ENCODE data around the gene TTC9.

TTC9 gene

GRCh38 chr14:70638416-70638815 lies 3.3 kb upstream of the TTC9 start:
- Histone ChIP-seq H3K9me3 (ENCODE audit: severe bottlenecking) (peaks cover 15% of the 10 kb centered on the region), H3K4me3 (ENCODE audit: low read depth, low read length) (no peak overlapping the region), H3K36me3 (no peaks in the 10 kb centered on the region), H3K27me3 (ENCODE audit: insufficient read depth, low read depth, severe bottlenecking) (no peaks in the 10 kb centered on the region), H3K27ac (no peak overlapping the region)
- no peak for DNase-seq
- TF ChIP-seq CTCF (IDR thresholded peaks at IDR 0.05; ENCODE audit: low read depth, low read length): no peak

DNA sequence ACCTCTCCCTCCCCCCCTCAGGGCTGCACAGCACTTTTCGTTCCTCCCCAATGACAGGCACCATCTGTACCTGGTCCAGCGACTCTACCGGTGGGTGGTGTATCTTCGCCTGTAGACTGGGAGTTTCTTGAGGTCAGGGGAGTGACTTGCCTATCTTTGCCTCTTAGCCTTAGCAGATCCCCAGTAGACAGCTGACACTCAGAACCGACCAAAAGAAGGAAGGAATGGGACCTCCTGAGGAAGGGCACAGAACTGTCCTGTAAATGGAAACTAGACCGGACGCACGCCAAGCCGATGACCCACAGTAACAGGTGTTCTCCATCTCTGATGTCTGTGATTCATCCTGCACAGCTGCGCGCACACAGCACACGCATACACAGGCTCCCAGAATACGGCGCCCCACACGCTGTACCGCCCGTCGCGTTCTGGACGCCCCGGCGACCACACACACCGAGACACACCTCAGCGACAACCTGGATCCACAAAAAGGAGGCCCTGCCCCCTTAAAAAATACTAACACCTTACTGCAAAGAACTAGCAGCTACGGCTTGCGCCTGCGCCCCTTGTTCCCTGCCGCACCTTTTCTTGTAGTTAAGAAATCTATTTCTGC lies 673 bp upstream of the TTC9 start:
- Histone ChIP-seq H3K4me3 (ENCODE audit: low read depth, low read length) (peak overlapping the region; percentile 82), H3K27ac (peak overlapping the region; percentile 81), H3K36me3 (no peaks in the 10 kb centered on the region; the same call in 1 of the 2 replicates), H3K27me3 (ENCODE audit: insufficient read depth, low read depth, severe bottlenecking) (no peaks in the 10 kb centered on the region), H3K9me3 (ENCODE audit: severe bottlenecking) (peaks cover 5% of the 10 kb centered on the region)
- peak; percentile 70 for DNase-seq
- TF ChIP-seq CTCF (IDR thresholded peaks at IDR 0.05; ENCODE audit: low read depth, low read length): 0 out of 2 replicates have a peak, but pooled peaks have one; percentile 7

DNA sequence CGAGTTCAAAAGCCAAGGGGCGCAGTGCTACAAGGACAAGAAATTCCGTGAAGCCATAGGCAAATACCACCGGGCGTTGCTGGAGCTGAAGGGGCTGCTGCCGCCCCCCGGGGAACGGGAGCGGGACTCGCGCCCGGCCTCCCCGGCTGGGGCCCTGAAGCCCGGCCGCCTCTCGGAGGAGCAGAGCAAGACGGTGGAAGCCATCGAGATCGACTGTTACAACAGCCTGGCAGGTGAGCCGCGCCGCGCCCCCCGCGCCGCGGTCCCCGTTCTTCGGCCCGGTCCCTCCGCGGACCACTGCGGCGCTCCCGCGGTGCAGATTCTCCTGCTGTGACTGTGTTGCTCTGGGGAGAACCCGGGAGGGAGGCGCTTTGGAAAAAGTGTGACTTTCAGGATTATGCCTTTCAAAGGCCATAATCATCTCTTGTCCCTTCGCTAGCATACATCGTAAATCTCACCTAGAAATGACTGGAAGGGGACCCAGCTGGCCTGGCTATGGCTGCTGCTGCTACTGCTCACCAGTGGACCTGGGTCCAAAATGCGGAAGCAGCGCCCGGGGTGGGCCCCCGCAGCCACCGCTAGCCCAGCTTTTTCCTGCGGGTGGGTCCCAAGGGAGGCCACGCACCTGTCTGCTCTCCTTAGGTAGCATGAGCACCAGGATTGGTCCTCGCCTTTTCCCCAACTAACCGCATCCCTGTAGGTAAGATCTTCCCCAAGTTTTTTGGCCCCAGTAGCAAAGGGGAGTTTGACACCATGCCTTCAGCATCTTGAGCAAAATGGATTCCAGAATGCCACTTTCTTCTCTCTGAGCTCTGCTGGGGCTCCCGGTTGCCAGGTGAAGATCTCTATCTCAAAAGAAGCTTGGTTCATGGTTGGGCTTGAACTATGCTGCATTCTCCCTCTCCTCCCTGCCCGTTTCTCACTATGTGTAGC lies 853 bp downstream of the TTC9 start:
- Histone ChIP-seq H3K4me3 (ENCODE audit: low read depth, low read length) (peak overlapping the region; percentile 82), H3K27me3 (ENCODE audit: insufficient read depth, low read depth, severe bottlenecking) (no peaks in the 10 kb centered on the region), H3K27ac (peak overlapping the region; percentile 66), H3K9me3 (ENCODE audit: severe bottlenecking) (no peaks in the 10 kb centered on the region), H3K36me3 (no peaks in the 10 kb centered on the region; the same call in 1 of the 2 replicates)
- no peak for TF ChIP-seq CTCF (IDR thresholded peaks at IDR 0.05; ENCODE audit: low read depth, low read length)
- DNase-seq: peak; percentile 26

DNA sequence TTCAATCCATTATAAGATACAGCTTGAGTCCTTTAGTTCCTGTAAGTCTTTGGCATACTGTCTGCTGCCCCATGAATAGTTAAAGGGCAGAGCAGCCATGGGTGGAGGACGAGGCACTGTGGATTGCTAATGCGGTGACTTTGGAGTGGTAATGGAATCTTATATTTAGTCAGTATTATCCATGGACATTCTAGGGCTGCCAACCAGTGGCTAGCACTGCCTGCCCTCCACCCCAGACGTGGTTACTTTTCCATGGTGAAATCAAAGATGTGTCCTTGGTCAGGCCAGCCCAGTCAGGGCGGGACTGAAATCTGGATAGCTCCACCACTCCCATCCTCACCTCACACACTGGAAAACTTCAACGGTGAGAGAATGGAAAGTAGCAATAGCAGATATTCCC lies 2.3 kb downstream of the TTC9 start:
- no peak for DNase-seq
- Histone ChIP-seq H3K27me3 (ENCODE audit: insufficient read depth, low read depth, severe bottlenecking) (no peaks in the 10 kb centered on the region), H3K36me3 (no peaks in the 10 kb centered on the region; the same call in 1 of the 2 replicates), H3K9me3 (ENCODE audit: severe bottlenecking) (no peaks in the 10 kb centered on the region), H3K4me3 (ENCODE audit: low read depth, low read length) (no peak overlapping the region), H3K27ac (no peak overlapping the region)
- TF ChIP-seq CTCF (IDR thresholded peaks at IDR 0.05; ENCODE audit: low read depth, low read length): no peak

DNA sequence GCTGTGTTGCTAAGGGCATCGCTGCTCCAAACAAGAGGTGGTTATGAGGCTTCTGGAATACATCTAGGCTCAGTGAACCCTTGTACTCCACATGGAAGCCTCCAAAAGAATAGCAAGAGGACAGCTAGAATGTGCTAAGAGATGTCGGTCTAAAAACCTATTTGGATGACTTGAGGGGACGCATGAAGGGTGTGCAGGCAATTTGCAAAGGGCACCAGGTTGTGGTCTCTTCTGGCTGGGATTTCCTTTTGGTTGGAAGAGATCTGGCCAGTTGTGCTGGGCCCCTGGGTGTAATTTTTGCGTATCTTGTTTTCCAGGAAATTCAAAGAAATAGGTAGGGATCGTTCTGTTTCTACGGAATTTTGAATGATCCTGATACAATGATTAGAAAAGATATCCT lies 4.2 kb downstream of the TTC9 start:
- DNase-seq: no peak
- H3K9me3 ChIP-seq (ENCODE audit: severe bottlenecking): no peaks in the 10 kb centered on the region
- no peaks in the 10 kb centered on the region; the same call in 1 of the 2 replicates for H3K36me3 ChIP-seq
- H3K27ac ChIP-seq: no peak overlapping the region
- no peaks in the 10 kb centered on the region for H3K27me3 ChIP-seq (ENCODE audit: insufficient read depth, low read depth, severe bottlenecking)
- H3K4me3 ChIP-seq (ENCODE audit: low read depth, low read length): no peak overlapping the region
- TF ChIP-seq CTCF (IDR thresholded peaks at IDR 0.05; ENCODE audit: low read depth, low read length): no peak
